Upper lobe of right lung (tissue), 1 donor: ENCODE measurements around the gene HSD17B1. TPM values are rescaled to one million over a fixed set of nuclear protein-coding genes. Genes with fewer than 3 reads are reported as not detected.

ENCODE experiments used
- ATAC-seq: fragments of 200-7000 bp; cut with Tn5 transposase; one replicate; pipeline ENCODE4 v1.9.1; 2020; ENCODE audit warnings: mild to moderate bottlenecking, moderate library complexity
- DNase-seq: peaks from one replicate; pipeline ENCODE4 v3.0.0-alpha.2; 2020
- H3K27ac ChIP-seq: fragments of 200-600 bp; one replicate; pipeline ENCODE4 v1.8.0; 2022
- H3K27me3 ChIP-seq: fragments of 200-600 bp; one replicate; pipeline ENCODE4 v1.8.0; 2022; ENCODE audit warnings: mild to moderate bottlenecking
- H3K36me3 ChIP-seq: fragments of 200-600 bp; one replicate; pipeline ENCODE4 v1.8.0; 2022
- H3K4me1 ChIP-seq: fragments of 200-600 bp; one replicate; pipeline ENCODE4 v1.8.0; 2022
- H3K4me3 ChIP-seq: fragments of 200-600 bp; one replicate; pipeline ENCODE4 v1.8.0; 2022; ENCODE audit warnings: mild to moderate bottlenecking
- H3K9me3 ChIP-seq: fragments of 200-600 bp; one replicate; pipeline ENCODE4 v1.8.0; 2022
- intact Hi-C: fragments of 100-400 bp; cut with DNase I; formaldehyde crosslinking; loops from one replicate; pipeline ENCODE4 v1.11.0; 2022
- total RNA-seq: library from RNA; stranded (reverse); fragmentation: NEBNext Ultra II Directional; extraction: Animal tissue kit (Norgen Biotek cat#: 25700); gene quantifications from one replicate; pipeline ENCODE4 v1.2.1, GENCODE V29; 2021
- TF ChIP-seq, protein P1 (sequence below): fragments of 200-600 bp; IDR thresholded peaks from one replicate; pipeline ENCODE4 v1.8.0; 2022; ENCODE audit warnings: antibody characterized with exemption
- donor health status: DM: no; HTN: yes; CAD: no; lungs with severe emphysema.

The HSD17B1 gene
- total RNA-seq, 1 donor from 2014 or later, result 1.4 TPM

DNA sequence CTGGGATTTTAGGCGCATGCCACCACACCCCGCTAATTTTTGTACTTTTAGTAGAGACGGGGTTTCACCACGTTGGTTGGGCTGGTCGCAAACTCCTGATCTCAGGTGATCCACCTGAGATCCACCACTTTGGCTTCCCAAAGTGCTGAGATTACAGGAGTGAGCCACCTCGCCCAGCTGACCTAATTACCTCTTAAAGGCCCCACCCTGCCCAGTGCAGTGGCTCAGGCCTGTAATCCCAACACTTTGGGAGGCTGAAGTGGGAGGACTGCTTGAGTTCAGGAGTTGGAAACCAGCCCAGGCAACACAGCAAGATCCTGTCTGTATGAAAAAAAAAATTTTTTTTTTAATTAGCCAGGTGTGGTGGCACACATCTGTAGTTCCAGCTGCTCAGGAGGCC lies 6.4 kb downstream of the HSD17B1 start:
- Histone ChIP-seq H3K27me3 (no peaks in the 10 kb centered on the region), H3K36me3 (peaks cover 2% of the 10 kb centered on the region), H3K9me3 (no peaks in the 10 kb centered on the region), H3K4me1 (peaks cover 28% of the 10 kb centered on the region), H3K27ac (peak overlapping the region; percentile 47), H3K4me3 (no peak overlapping the region)
- DNase-seq, result no peak
- TF ChIP-seq, protein P1, sequence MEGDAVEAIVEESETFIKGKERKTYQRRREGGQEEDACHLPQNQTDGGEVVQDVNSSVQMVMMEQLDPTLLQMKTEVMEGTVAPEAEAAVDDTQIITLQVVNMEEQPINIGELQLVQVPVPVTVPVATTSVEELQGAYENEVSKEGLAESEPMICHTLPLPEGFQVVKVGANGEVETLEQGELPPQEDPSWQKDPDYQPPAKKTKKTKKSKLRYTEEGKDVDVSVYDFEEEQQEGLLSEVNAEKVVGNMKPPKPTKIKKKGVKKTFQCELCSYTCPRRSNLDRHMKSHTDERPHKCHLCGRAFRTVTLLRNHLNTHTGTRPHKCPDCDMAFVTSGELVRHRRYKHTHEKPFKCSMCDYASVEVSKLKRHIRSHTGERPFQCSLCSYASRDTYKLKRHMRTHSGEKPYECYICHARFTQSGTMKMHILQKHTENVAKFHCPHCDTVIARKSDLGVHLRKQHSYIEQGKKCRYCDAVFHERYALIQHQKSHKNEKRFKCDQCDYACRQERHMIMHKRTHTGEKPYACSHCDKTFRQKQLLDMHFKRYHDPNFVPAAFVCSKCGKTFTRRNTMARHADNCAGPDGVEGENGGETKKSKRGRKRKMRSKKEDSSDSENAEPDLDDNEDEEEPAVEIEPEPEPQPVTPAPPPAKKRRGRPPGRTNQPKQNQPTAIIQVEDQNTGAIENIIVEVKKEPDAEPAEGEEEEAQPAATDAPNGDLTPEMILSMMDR, result no peak
- intact Hi-C loops, result no loop called here
- ATAC-seq, result peak; percentile 15

DNA sequence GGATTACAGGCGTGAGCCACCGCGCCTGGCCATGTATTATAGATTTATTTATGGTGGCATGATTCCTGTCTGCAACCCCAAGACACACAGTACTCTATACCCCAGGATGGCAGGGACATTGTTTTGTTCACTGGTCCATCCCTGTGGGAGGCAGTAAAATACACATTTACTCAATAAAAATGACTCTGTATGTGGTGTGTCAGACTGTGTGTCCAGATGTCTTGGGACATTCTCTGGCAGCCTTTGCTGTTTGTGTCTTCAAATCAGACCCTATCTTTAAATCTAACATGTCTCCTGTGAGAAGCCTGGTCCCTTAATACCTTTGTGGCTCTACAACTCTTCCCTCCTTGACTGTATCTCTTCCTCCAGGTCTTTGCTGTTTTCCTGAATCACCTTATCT lies 7.5 kb downstream of the HSD17B1 start:
- TF ChIP-seq, protein P1, result no peak
- intact Hi-C loops, result no loop called here
- DNase-seq, result no peak
- no peaks in the 10 kb centered on the region for H3K9me3 ChIP-seq
- peaks cover 33% of the 10 kb centered on the region for H3K4me1 ChIP-seq
- no peak overlapping the region for H3K4me3 ChIP-seq
- H3K36me3 ChIP-seq, result peaks cover 14% of the 10 kb centered on the region
- no peaks in the 10 kb centered on the region for H3K27me3 ChIP-seq
- H3K27ac ChIP-seq, result no peak overlapping the region
- no peak for ATAC-seq

DNA sequence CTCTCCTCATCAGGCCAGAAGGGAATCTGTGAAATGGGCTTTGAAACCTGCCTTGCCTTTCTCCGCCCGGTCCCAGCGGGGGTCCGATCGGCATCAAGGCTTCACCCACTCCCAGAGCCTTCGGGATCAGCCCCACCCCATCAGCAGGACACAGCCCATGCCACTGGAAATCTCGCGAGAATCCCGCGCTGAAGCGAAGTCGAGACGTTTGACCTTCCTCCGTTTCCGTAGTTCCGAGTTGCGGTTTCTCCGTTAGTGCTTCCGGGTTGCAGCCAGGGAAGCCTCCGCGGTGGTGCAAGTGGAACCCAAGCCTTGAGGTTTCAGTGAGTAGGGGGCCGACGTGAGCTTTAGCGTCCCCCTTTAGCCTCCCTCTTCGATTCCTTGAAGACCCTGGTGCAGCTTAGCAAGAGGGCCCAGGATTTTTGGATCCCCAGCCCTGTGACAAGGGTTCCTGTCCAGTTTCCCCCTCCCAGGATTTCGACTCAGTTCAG lies 9.2 kb downstream of the HSD17B1 start, which contains the start of gene COASY:
Gene COASY (plus strand): TSS at position 252 of the 491 bp plus-strand sequence. CDS start 475 bp downstream, outside the sequence.
- peak within 1 kb of the TSS; percentile 85 for H3K27ac ChIP-seq
- ATAC-seq (peak; percentile 85), DNase-seq (peak; percentile 97)
- intact Hi-C loops, result no loop called here
- H3K36me3 ChIP-seq, result peaks cover 21% of the 10 kb centered on the region
- H3K4me3 ChIP-seq, result peak within 1 kb of the TSS; percentile 98
- H3K4me1 ChIP-seq, result peaks cover 36% of the 10 kb centered on the region
- TF ChIP-seq, protein P1, result no peak
- H3K9me3 ChIP-seq, result no peaks in the 10 kb centered on the region
- no peaks in the 10 kb centered on the region for H3K27me3 ChIP-seq

DNA sequence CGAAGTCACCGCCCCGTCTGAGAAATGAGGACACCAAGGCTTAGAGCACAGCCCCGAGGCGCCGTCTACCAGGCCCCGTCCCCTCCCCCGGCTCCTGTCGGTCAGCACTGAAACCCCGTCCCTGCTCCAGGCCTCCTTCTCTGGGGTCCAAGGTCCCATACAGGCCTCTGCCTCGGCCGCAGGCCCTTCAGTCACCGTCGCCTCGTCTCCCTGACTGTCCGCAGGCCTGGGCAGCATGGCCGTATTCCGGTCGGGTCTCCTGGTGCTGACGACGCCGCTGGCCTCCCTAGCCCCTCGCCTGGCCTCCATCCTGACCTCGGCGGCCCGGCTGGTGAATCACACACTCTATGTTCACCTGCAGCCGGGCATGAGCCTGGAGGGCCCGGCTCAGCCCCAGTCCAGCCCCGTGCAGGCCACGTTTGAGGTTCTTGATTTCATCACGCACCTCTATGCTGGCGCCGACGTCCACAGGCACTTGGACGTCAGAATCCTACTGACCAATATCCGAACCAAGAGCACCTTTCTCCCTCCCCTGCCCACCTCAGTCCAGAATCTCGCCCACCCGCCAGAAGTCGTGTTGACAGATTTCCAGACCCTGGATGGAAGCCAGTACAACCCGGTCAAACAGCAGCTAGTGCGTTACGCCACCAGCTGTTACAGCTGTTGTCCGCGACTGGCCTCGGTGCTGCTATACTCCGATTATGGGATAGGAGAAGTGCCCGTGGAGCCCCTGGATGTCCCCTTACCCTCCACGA lies 9.8 kb downstream of the HSD17B1 start:
- Histone ChIP-seq H3K9me3 (no peaks in the 10 kb centered on the region), H3K27ac (peak overlapping the region; percentile 85), H3K27me3 (no peaks in the 10 kb centered on the region), H3K36me3 (peaks cover 21% of the 10 kb centered on the region), H3K4me3 (peak overlapping the region; percentile 98), H3K4me1 (peaks cover 37% of the 10 kb centered on the region)
- intact Hi-C loops, result no loop called here
- DNase-seq, result peak; percentile 65
- peak; percentile 0 for ATAC-seq
- TF ChIP-seq, protein P1, result no peak

DNA sequence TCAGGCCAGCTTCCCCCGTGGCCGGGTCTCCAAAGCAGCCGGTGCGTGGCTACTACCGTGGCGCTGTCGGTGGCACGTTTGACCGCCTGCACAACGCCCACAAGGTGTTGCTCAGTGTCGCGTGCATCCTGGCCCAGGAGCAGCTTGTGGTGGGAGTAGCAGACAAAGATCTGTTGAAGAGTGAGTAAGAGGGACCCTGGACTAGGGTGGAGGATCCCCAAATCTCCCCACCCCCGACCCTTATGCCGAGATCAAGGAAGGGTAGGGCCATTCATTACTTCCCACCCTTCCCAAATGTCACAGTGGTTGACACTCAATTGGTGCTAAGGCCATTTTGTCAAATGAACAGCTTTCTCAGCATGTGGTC lies 10.4 kb downstream of the HSD17B1 start:
- peak overlapping the region; percentile 85 for H3K27ac ChIP-seq

More for the DNA sequence above, 10.4 kb downstream of the HSD17B1 start:
- DNase-seq, result no peak
- TF ChIP-seq, protein P1, result no peak
- no peaks in the 10 kb centered on the region for H3K27me3 ChIP-seq
- H3K4me1 ChIP-seq, result peaks cover 43% of the 10 kb centered on the region
- ATAC-seq, result no peak
- peaks cover 21% of the 10 kb centered on the region for H3K36me3 ChIP-seq
- H3K4me3 ChIP-seq, result peak overlapping the region; percentile 98
- no peaks in the 10 kb centered on the region for H3K9me3 ChIP-seq
- intact Hi-C loops, result no loop called here
